GM19324 (cell line): ENCODE data around the gene CTDSP1.

ENCODE experiments used
- ATAC-seq: cut with Tn5 transposase; IDR thresholded peaks from one replicate; pipeline ENCODE4 v1.9.1; 2021; ENCODE audit warnings: mild to moderate bottlenecking, moderate library complexity; ENCODE audit not compliant: unreplicated experiment, low FRiP score

CTDSP1 gene

DNA sequence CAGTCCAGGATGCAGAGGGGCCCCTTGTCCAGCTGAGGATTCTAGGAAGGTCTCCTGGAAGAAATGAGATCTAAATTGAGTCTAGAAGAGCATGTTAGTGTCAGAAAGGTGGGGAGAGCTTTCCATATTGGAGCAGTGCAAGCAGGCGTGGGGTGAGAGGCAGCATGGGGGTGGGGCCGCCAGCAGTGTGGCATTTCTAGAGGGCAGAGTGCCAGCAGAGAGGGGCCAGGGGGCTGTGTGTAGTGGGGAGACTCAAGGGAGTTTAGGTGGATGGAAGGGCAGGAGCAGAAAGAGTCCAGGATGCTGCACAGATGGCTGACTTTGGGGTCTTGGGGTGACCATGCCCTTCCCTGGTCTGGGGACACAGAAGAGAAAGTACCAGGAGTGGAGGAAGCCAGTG, 21.4 kb downstream of the CTDSP1 start:
- no peak for ATAC-seq

DNA sequence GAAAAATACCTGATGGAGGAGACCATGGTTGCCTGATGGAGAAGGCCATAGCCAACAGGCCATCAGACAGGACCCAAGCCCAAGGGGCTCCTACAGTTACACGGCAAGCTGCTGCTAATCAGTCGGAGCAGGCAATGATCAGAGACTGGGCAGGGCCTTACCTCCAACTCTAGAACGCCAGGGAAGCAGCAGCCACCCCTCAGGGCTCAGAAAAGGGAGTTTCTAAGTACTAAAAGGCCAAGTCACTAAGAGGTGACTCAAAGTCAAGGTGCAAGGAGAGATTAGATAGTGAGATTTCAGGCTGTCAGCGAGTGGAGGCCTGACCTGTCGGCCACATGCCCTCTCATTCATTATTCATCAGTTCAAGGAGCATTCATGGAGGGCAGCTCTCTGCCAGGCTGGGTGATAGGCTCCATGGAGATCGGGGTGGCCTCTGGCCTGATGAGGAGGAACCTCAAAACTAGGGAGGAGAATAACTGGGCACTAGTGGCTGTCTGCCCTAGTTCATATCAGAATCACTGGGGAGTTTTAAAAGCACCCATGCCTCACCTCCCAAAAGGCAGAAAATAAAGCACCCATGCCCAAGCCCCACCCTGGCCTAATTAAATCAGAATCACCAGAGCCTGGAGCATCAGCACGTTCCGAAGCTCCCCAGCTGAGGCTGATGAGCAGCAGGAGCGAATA, 22.9 kb downstream of the CTDSP1 start:
- ATAC-seq: no peak

DNA sequence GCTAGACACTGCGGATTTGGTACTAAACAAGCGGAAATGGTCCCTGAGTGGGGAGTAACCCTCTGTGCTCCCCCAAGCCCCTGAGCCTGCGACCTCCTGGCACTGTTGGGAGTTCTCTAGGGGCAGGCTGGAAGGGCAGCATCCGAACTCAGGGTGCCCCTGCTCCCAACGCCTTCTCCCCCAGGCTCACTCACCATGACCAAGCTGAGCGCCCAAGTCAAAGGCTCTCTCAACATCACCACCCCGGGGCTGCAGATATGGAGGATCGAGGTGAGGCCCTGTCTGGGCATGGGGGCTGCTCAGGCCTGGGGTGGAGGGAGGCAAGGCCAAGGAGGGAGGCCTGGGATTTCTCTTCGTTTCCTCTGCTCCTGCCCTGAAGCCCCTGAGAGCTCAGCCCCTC, 23.9 kb downstream of the CTDSP1 start:
- ATAC-seq: no peak

DNA sequence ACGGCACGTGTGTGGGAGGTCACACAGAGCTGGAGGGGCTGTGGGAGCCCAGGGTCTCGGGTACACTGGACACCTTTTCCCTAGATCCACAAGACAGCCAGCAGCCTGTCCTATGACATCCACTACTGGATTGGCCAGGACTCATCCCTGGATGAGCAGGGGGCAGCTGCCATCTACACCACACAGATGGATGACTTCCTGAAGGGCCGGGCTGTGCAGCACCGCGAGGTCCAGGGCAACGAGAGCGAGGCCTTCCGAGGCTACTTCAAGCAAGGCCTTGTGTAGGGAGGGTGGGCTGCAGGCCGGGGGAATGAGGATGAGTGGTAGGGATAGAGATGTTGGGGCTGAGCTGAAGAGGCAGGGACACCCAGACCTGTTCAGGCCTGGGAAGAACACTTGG, 25.9 kb downstream of the CTDSP1 start:
- no peak for ATAC-seq

GRCh38 chr2:218427741-218428140, 28.1 kb downstream of the CTDSP1 start:
- ATAC-seq: no peak

DNA sequence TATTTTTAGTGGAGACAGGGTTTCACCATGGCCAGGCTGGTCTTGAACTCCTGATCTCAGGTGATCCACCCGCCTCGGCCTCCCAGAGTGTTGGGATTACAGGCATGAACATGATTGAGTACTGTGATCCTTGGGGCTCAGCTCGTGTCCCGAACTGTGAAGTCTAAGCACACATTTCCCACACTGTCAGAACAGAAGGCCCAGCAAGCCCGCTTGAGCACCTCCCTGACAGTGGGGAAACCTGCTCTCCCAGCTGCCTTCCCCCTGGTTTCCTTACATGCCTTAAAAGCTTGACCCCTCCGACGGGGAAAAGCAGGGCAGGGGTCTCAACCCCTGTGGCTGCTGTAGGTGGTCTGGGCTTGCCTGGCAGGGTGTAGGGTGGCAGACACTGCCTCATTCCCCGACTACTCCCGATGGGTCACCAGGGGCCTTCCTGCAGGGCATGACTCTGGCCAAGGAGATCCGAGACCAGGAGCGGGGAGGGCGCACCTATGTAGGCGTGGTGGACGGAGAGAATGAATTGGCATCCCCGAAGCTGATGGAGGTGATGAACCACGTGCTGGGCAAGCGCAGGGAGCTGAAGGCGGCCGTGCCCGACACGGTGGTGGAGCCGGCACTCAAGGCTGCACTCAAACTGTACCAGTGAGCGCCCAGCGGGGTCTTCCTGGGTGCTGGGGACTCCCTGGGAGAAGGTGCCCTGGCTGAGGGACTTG, 29.3 kb downstream of the CTDSP1 start:
- ATAC-seq: no peak

DNA sequence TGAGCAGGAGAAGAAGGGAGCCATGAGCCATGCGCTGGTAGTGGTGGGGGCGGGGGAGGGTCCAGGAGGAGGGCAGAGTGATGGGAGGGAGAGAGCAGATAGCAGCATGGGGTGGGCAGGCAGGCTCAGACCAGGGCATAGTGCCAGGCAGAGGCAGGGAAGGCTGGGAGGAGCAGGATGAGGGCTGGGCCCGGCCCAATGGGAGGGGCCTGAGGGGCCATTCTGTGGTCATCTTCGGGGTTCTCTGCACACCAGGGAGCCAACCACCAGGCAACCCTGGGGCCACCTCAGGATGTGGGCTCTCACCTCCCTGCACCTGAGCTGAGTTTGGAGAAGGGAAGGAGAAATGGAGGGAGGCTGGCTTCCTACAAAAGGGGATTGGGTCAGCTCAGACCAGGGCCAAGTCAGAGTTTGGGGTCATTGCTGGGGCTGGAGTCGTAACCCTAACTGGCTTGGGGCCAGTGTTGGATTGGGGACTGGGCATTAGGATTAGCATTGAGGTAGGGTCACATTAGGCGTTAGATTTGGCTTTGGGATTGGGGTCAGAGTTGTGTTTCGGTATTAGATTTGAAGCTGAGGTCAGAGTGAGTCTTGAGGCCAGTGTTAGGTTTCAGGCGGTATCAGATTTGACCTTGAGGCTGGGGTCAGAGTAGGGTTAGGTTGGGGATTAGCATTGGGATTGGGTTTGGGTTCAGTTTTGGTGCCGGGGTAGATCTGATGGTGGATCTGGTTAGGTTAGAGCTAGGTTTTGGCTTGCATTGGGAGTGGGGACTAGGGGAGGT, 30.4 kb downstream of the CTDSP1 start:
- no peak for ATAC-seq

GRCh38 chr2:218430721-218431120, 31.1 kb downstream of the CTDSP1 start:
- ATAC-seq: no peak

GRCh38 chr2:218431878-218432277, 32.2 kb downstream of the CTDSP1 start:
- ATAC-seq: no peak

DNA sequence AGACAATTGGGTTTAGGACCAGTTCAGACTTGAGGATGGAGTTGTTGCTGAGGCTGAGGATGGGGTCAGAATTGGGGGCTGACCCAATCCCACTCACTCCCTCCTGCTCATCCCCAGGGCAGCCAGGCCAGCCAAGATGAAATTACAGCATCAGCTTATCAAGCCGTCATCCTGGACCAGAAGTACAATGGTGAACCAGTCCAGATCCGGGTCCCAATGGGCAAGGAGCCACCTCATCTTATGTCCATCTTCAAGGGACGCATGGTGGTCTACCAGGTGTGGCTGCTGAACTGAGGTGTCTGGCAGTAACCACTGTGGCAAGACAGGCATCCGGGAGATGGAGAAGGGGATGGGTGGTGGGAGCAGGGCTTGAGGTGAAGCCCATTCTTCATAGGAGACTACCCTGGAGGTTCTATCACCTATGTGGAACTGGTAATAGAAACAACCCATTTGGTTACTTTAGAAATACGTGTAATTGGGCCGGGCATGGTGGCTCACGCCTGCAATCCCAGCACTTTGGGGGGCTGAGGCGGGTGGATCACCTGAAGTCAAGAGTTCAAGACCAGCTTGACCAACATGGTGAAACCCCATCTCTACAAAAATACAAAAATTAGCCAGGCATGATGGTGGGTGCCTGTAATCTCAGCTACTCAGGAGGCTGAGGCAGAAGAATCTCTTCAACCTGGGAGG, 33.2 kb downstream of the CTDSP1 start:
- no peak for ATAC-seq

DNA sequence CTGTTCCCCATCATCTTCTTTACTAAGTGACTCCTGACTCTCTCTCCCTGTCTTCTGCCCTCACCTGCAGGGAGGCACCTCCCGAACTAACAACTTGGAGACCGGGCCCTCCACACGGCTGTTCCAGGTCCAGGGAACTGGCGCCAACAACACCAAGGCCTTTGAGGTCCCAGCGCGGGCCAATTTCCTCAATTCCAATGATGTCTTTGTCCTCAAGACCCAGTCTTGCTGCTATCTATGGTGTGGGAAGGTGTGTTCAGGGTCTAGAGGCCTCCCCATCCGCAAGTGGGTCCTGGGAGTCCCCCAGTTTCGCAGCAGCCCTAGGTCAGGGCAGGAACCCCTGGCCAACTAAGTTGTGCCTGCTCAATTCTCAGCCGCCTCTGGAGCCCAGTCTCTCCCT, 34.8 kb downstream of the CTDSP1 start:
- no peak for ATAC-seq

DNA sequence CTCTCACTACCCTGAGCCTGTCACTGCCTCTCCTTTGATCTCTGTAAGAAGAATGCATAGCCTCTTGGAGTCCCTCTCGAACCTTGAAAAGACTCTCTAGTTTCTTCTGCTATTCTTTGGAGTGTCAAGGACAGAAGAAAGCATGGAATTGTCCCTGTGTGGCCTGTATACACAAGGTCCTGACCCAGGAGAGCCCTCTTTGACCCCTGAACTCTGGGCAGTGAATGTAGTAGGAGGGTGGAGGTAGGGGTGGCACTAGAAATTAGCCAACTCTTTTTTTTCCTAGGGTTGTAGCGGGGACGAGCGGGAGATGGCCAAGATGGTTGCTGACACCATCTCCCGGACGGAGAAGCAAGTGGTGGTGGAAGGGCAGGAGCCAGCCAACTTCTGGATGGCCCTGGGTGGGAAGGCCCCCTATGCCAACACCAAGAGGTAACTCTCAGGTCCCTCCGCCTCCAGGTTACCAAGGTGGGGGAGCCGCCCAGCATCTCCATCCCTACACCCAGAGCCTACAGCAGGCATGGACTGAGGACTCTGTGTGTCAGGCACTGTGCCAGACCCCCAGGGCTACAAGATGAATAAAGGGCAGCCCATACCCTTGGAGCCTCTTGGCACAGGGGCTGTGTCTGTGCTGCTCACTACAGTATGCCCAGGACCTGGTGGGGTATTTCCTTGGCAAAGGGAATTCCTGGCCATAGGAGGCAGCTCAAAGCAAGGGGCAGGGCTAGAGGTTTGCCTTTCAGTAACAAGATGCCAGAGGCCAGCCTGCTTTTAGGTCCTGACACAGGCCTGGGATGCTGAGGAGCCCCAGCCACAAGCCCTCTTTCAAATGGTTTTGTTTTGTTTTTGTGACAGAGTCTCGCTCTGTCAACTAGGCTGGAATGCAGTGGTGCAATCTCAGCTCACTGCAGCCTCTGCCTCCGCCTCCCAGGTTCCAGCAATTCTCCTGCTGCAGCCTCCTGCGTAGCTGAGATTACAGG, 35.6 kb downstream of the CTDSP1 start:
- ATAC-seq: no peak

- ATAC-seq: no peak
Measured at GRCh38 chr2:218436992-218437391, 37.3 kb downstream of the CTDSP1 start.

- ATAC-seq: no peak
Measured at GRCh38 chr2:218437969-218438368, 38.3 kb downstream of the CTDSP1 start.

- no peak for ATAC-seq
Measured at GRCh38 chr2:218438596-218438995, 38.9 kb downstream of the CTDSP1 start.

- ATAC-seq: no peak
Measured at GRCh38 chr2:218444692-218445357, 45.2 kb downstream of the CTDSP1 start.

GRCh38 chr2:218445602-218446001, 45.9 kb downstream of the CTDSP1 start:
- no peak for ATAC-seq

GRCh38 chr2:218446547-218446946, 46.9 kb downstream of the CTDSP1 start:
- ATAC-seq: no peak

GRCh38 chr2:218447072-218447471, 47.4 kb downstream of the CTDSP1 start:
- ATAC-seq: no peak
